NCI-H69 (cell line): ENCODE data around the gene ZNF8.
A peak's percentile ranks its signal among the peaks of the same experiment; 100 is the strongest.
"Not testable (repeated sequence)": the region's sequence is repeated elsewhere in the genome, so short reads cannot be mapped to it uniquely, and the experiment has no call there.

Experiments used
- DNase-seq: peaks from one replicate; lab custom pipeline; 2025; lab: John Stamatoyannopoulos, UW

ZNF8 gene

GRCh38 chr19:58336216-58336615 lies 57.5 kb downstream of the ZNF8 start:
- DNase-seq = no peak

GRCh38 chr19:58336820-58337219 lies 58.1 kb downstream of the ZNF8 start:
- no peak for DNase-seq

GRCh38 chr19:58338336-58338735 lies 59.6 kb downstream of the ZNF8 start:
- no peak for DNase-seq

- DNase-seq = no peak
Measured at GRCh38 chr19:58338825-58339558, 60.2 kb downstream of the ZNF8 start.

- DNase-seq = no peak
Measured at GRCh38 chr19:58345558-58345957, 66.8 kb downstream of the ZNF8 start.

- DNase-seq = peak; percentile 91
Measured at GRCh38 chr19:58346961-58347929, 68.5 kb downstream of the ZNF8 start.

GRCh38 chr19:58348080-58348479 lies 69.3 kb downstream of the ZNF8 start:
- DNase-seq = not testable (repeated sequence)

GRCh38 chr19:58349590-58349989 lies 70.8 kb downstream of the ZNF8 start:
- no peak for DNase-seq

- no peak for DNase-seq
Measured at GRCh38 chr19:58350001-58350861, 71.5 kb downstream of the ZNF8 start.

- DNase-seq = no peak
Measured at GRCh38 chr19:58350871-58351557, 72.3 kb downstream of the ZNF8 start.

- DNase-seq = no peak
Measured at GRCh38 chr19:58351558-58351878, 72.8 kb downstream of the ZNF8 start.

GRCh38 chr19:58351990-58352755 lies 73.4 kb downstream of the ZNF8 start:
- no peak for DNase-seq
